Spleen (tissue), 11 donors: Measurements from ENCODE around the gene MNS1. TPM values are rescaled to one million over a fixed set of nuclear protein-coding genes. Genes with fewer than 3 reads are reported as not detected.

Source experiments
- DNase-seq: peaks from one replicate; pipeline ENCODE4 v3.0.0-alpha.2; 2020
- H3K27ac ChIP-seq, 8 donors: fragments of 200-600 bp; sonication (generic) in 7 of 8; 1 replicate in 4 of 8; 2 replicates in 4 of 8; pipeline versions ENCODE4 v1.5.0 to v1.8.0; 2016 to 2021; ENCODE audit warnings: inconsistent platforms in 4 of 8, mild to moderate bottlenecking in 4 of 8, moderate library complexity in 1 of 8
- H3K27me3 ChIP-seq, 7 donors: fragments of 200-600 bp; sonication (generic) in 6 of 7; replicated peaks in 1 of 7; 1 replicate in 4 of 7; 2 replicates in 3 of 7; pipeline versions ENCODE4 v1.5.0 to v1.8.0; 2016 to 2021; ENCODE audit warnings: inconsistent platforms in 3 of 7, mild to moderate bottlenecking in 1 of 7
- H3K36me3 ChIP-seq, 6 donors: fragments of 200-600 bp; sonication (generic) in 5 of 6; 1 replicate in 4 of 6; 2 replicates in 2 of 6; pipeline versions ENCODE4 v1.5.0 to v1.8.0; 2016 to 2021; ENCODE audit warnings: inconsistent platforms in 2 of 6
- H3K4me1 ChIP-seq, 6 donors: fragments of 200-600 bp; sonication (generic) in 5 of 6; 1 replicate in 3 of 6; 2 replicates in 3 of 6; pipeline versions ENCODE4 v1.5.0 to v1.8.0; 2016 to 2021; ENCODE audit warnings: inconsistent platforms in 3 of 6
- H3K4me3 ChIP-seq, 8 donors: fragments of 200-600 bp; sonication (generic) in 7 of 8; 1 replicate in 4 of 8; 2 replicates in 4 of 8; pipeline versions ENCODE4 v1.5.0 to v1.8.0; 2016 to 2021; ENCODE audit warnings: inconsistent platforms in 4 of 8, mild to moderate bottlenecking in 4 of 8, moderate library complexity in 2 of 8
- H3K9me3 ChIP-seq, 8 donors: fragments of 200-600 bp; sonication (generic) in 7 of 8; 1 replicate in 4 of 8; 2 replicates in 4 of 8; pipeline versions ENCODE4 v1.5.0 to v1.8.0; 2016 to 2021; ENCODE audit warnings: inconsistent platforms in 4 of 8
- CTCF ChIP-seq, 11 experiments: fragments of 200-600 bp in 7 of 11; fragments of 450-650 bp in 4 of 11; sonication (generic) in 4 of 11; IDR thresholded peaks in 8 of 11; conservative IDR thresholded peaks in 3 of 11; 1 replicate in 7 of 11; 2 replicates in 4 of 11; pipeline versions ENCODE4 v1.4.0 to v1.8.0; 2016 to 2021; ENCODE audit warnings: antibody characterized with exemption in 11 of 11, inconsistent platforms in 4 of 11, mild to moderate bottlenecking in 1 of 11
- POLR2A ChIP-seq, 3 donors: fragments of 450-650 bp; IDR thresholded peaks; one replicate each; pipeline ENCODE4 v1.5.1; 2017; ENCODE audit warnings: antibody characterized with exemption in 3 of 3, mild to moderate bottlenecking in 1 of 3
- POLR2AphosphoS5 ChIP-seq, 3 donors: sonication (generic); formaldehyde crosslinking; IDR thresholded peaks; one replicate each; pipeline ENCODE4 v1.5.1; 2017; ENCODE audit warnings: antibody characterized with exemption in 3 of 3
- WGBS, 5 donors: extraction: QIAGEN DNeasy Blood & Tissue Kit in 3 of 5; methylation state at CpG; one replicate each; pipeline versions ENCODE4 v1.1.5 to v1.1.7; 2013 to 2018; 5-methylcytosine and 5-hydroxymethylcytosine counted together
- intact Hi-C: fragments of 100-400 bp; cut with DNase I; formaldehyde crosslinking; loops from one replicate; pipeline ENCODE4 v1.15.0; 2023; ENCODE audit warnings: low total_unique reads
- polyA plus RNA-seq, 3 donors: library from polyadenylated mRNA; stranded (reverse); fragments of 200-250 nt; gene quantifications; one replicate each; pipeline ENCODE4 v1.2.1, GENCODE V29; 2013
- total RNA-seq, 7 donors: library from RNA; depleted of rRNA in 3 of 7; stranded (reverse); fragments of >200 nt in 3 of 7; fragmentation: NEBNext Ultra II Directional in 4 of 7; extraction: Animal tissue kit (Norgen Biotek cat#: 25700) in 4 of 7; gene quantifications; one replicate each; pipeline versions ENCODE4 v1.1.0 to v1.2.1, GENCODE V29; 2016 to 2021
- donor health status: healthy with polysubstance abuse.
- donor health status: DM: no; HTN: no; CAD: no; lungs with moderate emphysema.
- donor health status: DM: no; HTN: no; CAD: no.
- donor health status: Bipolar disorder and iron deficiency.
- donor health status: healthy.
- donor health status: DM: no; HTN: no; CAD: no.
- donor health status: DM: yes; HTN: yes; CAD: no.

MNS1 gene
- total and polyA plus RNA-seq, 10 donors: 0.56 to 2.0 (median 0.98) TPM; not detected in 1

DNA sequence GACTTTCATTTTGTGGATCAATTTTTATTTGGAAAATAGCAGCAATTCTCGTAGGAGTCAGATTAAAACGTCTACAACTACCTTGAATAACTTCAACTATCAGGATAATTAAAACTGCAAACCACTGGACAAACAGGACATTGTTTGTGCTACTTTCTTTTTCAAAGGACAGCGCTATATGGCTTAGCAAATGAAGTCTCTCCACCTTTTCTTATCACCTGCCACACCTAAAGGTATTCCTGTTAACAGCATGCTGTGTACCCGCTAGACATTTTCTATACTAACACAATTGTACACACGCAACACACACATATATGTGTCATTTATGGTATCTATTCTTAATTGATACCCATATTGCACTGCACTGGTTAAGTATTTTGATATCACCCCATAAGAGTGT is 19.2 kb downstream of the MNS1 start:
- TF ChIP-seq POLR2A (IDR thresholded peaks at IDR 0.05) (no peak), CTCF (IDR thresholded peaks at IDR 0.05 in 8 of 11, conservative IDR thresholded peaks at IDR 0.05 in 3 of 11) (no peak), POLR2AphosphoS5 (IDR thresholded peaks at IDR 0.05) (no peak)
- H3K4me1 ChIP-seq: no peaks in the 10 kb centered on the region
- no peaks in the 10 kb centered on the region for H3K36me3 ChIP-seq
- peaks cover 0 to 6% (median 0%) of the 10 kb centered on the region in 8 donors for H3K9me3 ChIP-seq
- intact Hi-C loops: no loop called here
- no peak for DNase-seq
- H3K4me3 ChIP-seq: no peak overlapping the region
- 93 to 97% (median 95%) methylated on average over 5 of the region's 5 CpGs for WGBS, 5 donors
- H3K27me3 ChIP-seq: no peaks in the 10 kb centered on the region
- no peak overlapping the region for H3K27ac ChIP-seq

DNA sequence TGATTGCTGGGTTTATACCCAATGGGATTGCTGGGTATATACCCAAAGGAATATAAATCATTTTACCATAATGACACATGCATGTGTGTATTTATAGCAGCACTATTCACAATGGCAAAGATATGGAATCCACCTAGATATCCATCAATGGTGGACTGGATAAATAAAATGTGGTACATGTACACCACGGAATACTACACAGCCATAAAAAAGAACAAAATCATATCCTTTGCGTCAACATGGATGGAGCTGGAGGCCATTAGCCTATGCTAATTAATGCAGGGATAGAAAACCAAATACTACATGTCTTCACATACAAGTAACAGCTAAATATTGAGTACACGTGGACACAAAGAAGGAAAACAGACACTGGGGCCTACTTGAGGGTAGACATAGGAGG is 22.6 kb downstream of the MNS1 start:
- Histone ChIP-seq H3K27ac (no peak overlapping the region), H3K4me3 (no peak overlapping the region), H3K27me3 (no peaks in the 10 kb centered on the region), H3K4me1 (no peaks in the 10 kb centered on the region), H3K9me3 (peaks cover 0 to 6% (median 0%) of the 10 kb centered on the region in 8 donors), H3K36me3 (no peaks in the 10 kb centered on the region)
- TF ChIP-seq CTCF (IDR thresholded peaks at IDR 0.05 in 8 of 11, conservative IDR thresholded peaks at IDR 0.05 in 3 of 11): no peak
- DNase-seq: no peak
- 93 to 98% (median 97%) methylated on average over 3 of the region's 3 CpGs for WGBS, 5 donors
- intact Hi-C loops: no loop called here

DNA sequence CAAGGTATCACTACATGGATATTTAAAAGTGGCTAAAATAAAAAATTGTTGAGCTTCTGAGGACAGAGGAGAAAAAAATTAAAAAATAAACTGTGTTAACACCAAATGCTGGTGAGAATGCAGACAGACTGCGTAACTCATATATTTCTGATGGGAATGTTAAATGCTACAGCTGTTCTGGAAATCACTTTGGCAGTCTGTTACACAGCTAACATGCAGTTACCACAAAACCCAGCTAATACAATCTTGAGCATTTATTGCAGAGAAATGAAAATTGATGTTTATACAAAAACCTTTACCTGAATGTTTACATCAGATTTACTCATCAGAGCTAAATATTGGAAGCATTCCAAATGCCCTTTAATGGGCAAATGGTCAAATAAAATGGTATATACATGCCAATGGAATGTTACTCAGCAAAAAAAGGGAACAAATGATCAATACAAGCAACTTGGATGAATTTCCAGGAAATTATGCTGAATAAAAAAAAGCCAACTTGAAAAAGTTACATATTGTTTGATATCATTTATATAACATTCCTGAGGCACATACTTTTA is 24.6 kb downstream of the MNS1 start:
- no peaks in the 10 kb centered on the region for H3K4me1 ChIP-seq
- 93 to 100% (median 97%) methylated on average over 1 of the region's 1 CpG for WGBS, 5 donors
- intact Hi-C loops: no loop called here
- H3K27ac ChIP-seq: no peak overlapping the region
- no peaks in the 10 kb centered on the region for H3K36me3 ChIP-seq
- DNase-seq: no peak
- H3K9me3 ChIP-seq: peaks cover 0 to 6% (median 0%) of the 10 kb centered on the region in 8 donors
- no peak for TF ChIP-seq CTCF (IDR thresholded peaks at IDR 0.05 in 8 of 11, conservative IDR thresholded peaks at IDR 0.05 in 3 of 11)
- no peak for TF ChIP-seq POLR2AphosphoS5 (IDR thresholded peaks at IDR 0.05)
- no peak for TF ChIP-seq POLR2A (IDR thresholded peaks at IDR 0.05)
- no peak overlapping the region for H3K4me3 ChIP-seq
- H3K27me3 ChIP-seq: no peaks in the 10 kb centered on the region

DNA sequence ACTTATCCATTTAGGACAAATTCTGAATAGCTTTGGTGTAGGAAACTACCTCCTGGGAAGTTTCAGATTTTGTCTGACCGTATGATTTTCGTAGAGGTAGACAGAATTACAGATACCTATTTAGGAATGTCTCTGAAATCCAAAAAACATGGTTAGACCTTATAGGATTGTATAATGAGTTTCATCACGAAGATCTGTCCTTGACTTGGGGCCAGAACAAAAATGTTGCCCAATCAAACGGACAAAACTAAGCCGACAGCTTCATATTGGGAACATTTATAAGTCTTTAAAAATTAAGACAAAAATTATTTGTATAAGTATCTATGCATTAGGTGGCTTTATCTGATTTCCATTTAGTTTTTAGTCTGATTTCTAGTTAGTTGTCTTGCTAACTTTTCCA is 32.6 kb downstream of the MNS1 start:
- intact Hi-C loops: no loop called here
- DNase-seq: no peak
- Histone ChIP-seq H3K9me3 (no peaks in the 10 kb centered on the region), H3K27ac (no peak overlapping the region), H3K27me3 (no peaks in the 10 kb centered on the region), H3K4me3 (no peak overlapping the region), H3K36me3 (no peaks in the 10 kb centered on the region), H3K4me1 (no peaks in the 10 kb centered on the region)
- TF ChIP-seq POLR2AphosphoS5 (IDR thresholded peaks at IDR 0.05) (no peak), POLR2A (IDR thresholded peaks at IDR 0.05) (no peak), CTCF (IDR thresholded peaks at IDR 0.05 in 8 of 11, conservative IDR thresholded peaks at IDR 0.05 in 3 of 11) (no peak)
- whole genome bisulfite sequencing, 5 donors: 73 to 92% (median 88%) methylated on average over 5 of the region's 5 CpGs
